ENCODE results near the gene ATRX. TPM values are rescaled to one million over a fixed set of nuclear protein-coding genes. Genes with fewer than 3 reads are reported as not detected.
"Not testable (repeated sequence)": the region's sequence is repeated elsewhere in the genome, so short reads cannot be mapped to it uniquely, and the experiment has no call there.

The ATRX gene
- polyA plus RNA-seq, 1 experiment: 20.6 TPM

GRCh38 chrX:77502951-77503525 is 283.0 kb downstream of the ATRX start:
- ChIA-PET CTCF (no interaction called here), POLR2A (no interaction called here)
- no peak for DNase-seq (ENCODE audit: low read depth)
- no peak overlapping the region for H3K4me3 ChIP-seq (ENCODE audit: low read depth, low read length)
- H3K36me3 ChIP-seq (ENCODE audit: control insufficient read depth, insufficient read depth, low read length): no peaks in the 10 kb centered on the region
- no peak for TF ChIP-seq CTCF (IDR thresholded peaks at IDR 0.05; ENCODE audit: insufficient read depth, low read depth, low read length)
- H3K27me3 ChIP-seq (ENCODE audit: control insufficient read depth, insufficient read depth, low read length): no peaks in the 10 kb centered on the region

GRCh38 chrX:77500164-77500563 is 285.9 kb downstream of the ATRX start:
- CTCF ChIA-PET; H3K36me3 ChIP-seq (ENCODE audit: control insufficient read depth, insufficient read depth, low read length); DNase-seq (ENCODE audit: low read depth); POLR2A ChIA-PET; H3K27me3 ChIP-seq (ENCODE audit: control insufficient read depth, insufficient read depth, low read length); H3K4me3 ChIP-seq (ENCODE audit: low read depth, low read length): not testable (repeated sequence)

GRCh38 chrX:77493677-77494553 is 292.1 kb downstream of the ATRX start:
- TF ChIP-seq CTCF (IDR thresholded peaks at IDR 0.05; ENCODE audit: insufficient read depth, low read depth, low read length): no peak
- Histone ChIP-seq H3K4me3 (ENCODE audit: low read depth, low read length) (no peak overlapping the region), H3K36me3 (ENCODE audit: control insufficient read depth, insufficient read depth, low read length) (no peaks in the 10 kb centered on the region), H3K27me3 (ENCODE audit: control insufficient read depth, insufficient read depth, low read length) (no peaks in the 10 kb centered on the region)
- ChIA-PET POLR2A (no interaction called here), CTCF (interaction anchor here (0.7 kb wide), 1 partner anchor 34 kb away, joined by 3 read pairs; no protein-coding TSS in a partner anchor)
- DNase-seq (ENCODE audit: low read depth): no peak

- no peaks in the 10 kb centered on the region for H3K27me3 ChIP-seq (ENCODE audit: control insufficient read depth, insufficient read depth, low read length)
- DNase-seq (ENCODE audit: low read depth): no peak
- no peaks in the 10 kb centered on the region for H3K36me3 ChIP-seq (ENCODE audit: control insufficient read depth, insufficient read depth, low read length)
- ChIA-PET CTCF (no interaction called here), POLR2A (no interaction called here)
- no peak for TF ChIP-seq CTCF (IDR thresholded peaks at IDR 0.05; ENCODE audit: insufficient read depth, low read depth, low read length)
- H3K4me3 ChIP-seq (ENCODE audit: low read depth, low read length): no peak overlapping the region
Observed at GRCh38 chrX:77484045-77484444, 302.0 kb downstream of the ATRX start.

GRCh38 chrX:77455437-77455836 is 330.6 kb downstream of the ATRX start:
- ChIA-PET POLR2A (no interaction called here), CTCF (interaction anchor here (1.2 kb wide), 1 partner anchor 13 kb away, joined by 3 read pairs; no protein-coding TSS in a partner anchor)
- DNase-seq (ENCODE audit: low read depth): no peak
- Histone ChIP-seq H3K36me3 (ENCODE audit: control insufficient read depth, insufficient read depth, low read length) (no peaks in the 10 kb centered on the region), H3K27me3 (ENCODE audit: control insufficient read depth, insufficient read depth, low read length) (no peaks in the 10 kb centered on the region), H3K4me3 (ENCODE audit: low read depth, low read length) (no peak overlapping the region)
- no peak for TF ChIP-seq CTCF (IDR thresholded peaks at IDR 0.05; ENCODE audit: insufficient read depth, low read depth, low read length)

Small RNA genes within 50 kb of the gene (small RNA-seq; reads per million reads assigned to genes)
- gene FABP5P15 (ENCODE audit: insufficient read length, low read depth, low replicate concordance): not detected

Other genes with a start within 250 kb of the ATRX start
- gene MAGT1, start 109.2 kb upstream of the ATRX start, polyA plus RNA-seq (2011; rRNA removed): 38.2 and 80.0 TPM in 2 replicates
- 351 and 552 TPM in 2 replicates for gene COX7B, start 113.3 kb upstream of the ATRX start, polyA plus RNA-seq (2011; rRNA removed)
- 2.4 and 5.2 TPM in 2 replicates for gene ATP7A, start 124.5 kb upstream of the ATRX start, polyA plus RNA-seq (2011; rRNA removed)
- gene PGAM4, start 183.4 kb upstream of the ATRX start, polyA plus RNA-seq (2011; rRNA removed): 0.48 and 0.53 TPM in 2 replicates

Data from BJ (cell line).